ENCODE measurements around the gene CACNA1I. TPM values are rescaled to one million over a fixed set of nuclear protein-coding genes. Genes with fewer than 3 reads are reported as not detected.

CACNA1I gene
- total and polyA plus RNA-seq, 4 donors = 0.16 to 0.33 TPM; not detected in 2

DNA sequence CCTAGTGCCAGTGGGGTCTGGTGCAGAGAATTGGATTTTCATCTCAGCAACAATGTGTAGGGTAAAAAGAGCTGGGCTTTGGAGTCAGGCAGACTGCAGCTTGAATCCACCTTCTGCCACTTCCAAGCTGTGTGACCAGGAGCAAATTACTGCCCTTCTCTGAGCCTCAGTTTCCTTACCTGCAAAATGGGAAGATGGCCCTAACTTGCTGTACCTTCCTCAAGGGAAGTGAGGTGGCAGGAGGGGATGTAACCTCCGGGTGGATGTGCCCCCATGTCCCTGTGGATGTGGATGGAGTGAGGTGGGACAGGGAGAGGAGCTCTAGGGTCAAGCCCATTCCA lies 90.9 kb downstream of the CACNA1I start:
- no peaks in the 10 kb centered on the region for H3K9me3 ChIP-seq (ENCODE audit: control insufficient read depth, low read length)
- H3K36me3 ChIP-seq (ENCODE audit: control insufficient read depth in 1 of 2, insufficient read depth in 2 of 2, low read length in 1 of 2) = no peaks in the 10 kb centered on the region
- 43 to 47% methylated on average over 1 of the region's 1 CpG for WGBS, 2 donors
- H3K4me3 ChIP-seq (ENCODE audit: low read length in 2 of 2) = no peak overlapping the region
- intact Hi-C loops (cut with DNase I) = no loop called here
- ATAC-seq (ENCODE audit: low FRiP score) (no peak), DNase-seq (no peak)
- H3K27me3 ChIP-seq (ENCODE audit: control insufficient read depth in 1 of 2, insufficient read depth in 2 of 2, low read length in 1 of 2) = no peaks in the 10 kb centered on the region
- no peaks in the 10 kb centered on the region for H3K4me1 ChIP-seq (ENCODE audit: control insufficient read depth in 1 of 2, insufficient read depth in 2 of 2, low read length in 2 of 2)
- H3K27ac ChIP-seq (ENCODE audit: low read depth in 1 of 2, low read length in 2 of 2) = no peak overlapping the region

DNA sequence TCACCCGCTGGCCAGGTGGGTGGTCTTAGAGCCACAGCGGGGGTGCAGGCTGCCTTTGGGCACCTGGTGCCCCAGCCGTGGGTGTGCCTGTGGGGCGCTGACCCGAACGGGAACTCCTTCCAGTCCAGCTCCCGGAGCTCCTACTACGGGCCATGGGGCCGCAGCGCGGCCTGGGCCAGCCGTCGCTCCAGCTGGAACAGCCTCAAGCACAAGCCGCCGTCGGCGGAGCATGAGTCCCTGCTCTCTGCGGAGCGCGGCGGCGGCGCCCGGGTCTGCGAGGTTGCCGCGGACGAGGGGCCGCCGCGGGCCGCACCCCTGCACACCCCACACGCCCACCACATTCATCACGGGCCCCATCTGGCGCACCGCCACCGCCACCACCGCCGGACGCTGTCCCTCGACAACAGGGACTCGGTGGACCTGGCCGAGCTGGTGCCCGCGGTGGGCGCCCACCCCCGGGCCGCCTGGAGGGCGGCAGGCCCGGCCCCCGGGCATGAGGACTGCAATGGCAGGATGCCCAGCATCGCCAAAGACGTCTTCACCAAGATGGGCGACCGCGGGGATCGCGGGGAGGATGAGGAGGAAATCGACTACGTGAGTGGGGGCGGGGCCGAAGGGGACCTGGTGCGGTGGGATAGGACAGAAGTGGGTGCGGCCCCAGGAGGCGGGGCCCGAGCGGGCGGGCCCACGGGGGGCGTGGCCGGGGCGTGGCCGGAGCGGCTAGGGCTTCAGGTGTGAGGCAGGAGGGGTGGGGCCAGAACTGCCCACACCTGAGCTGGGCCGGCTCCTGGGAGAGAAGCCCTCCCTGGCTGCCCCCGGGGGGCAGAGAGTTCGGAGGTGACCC lies 91.5 kb downstream of the CACNA1I start:
- Histone ChIP-seq H3K36me3 (ENCODE audit: control insufficient read depth in 1 of 2, insufficient read depth in 2 of 2, low read length in 1 of 2) (no peaks in the 10 kb centered on the region), H3K27me3 (ENCODE audit: control insufficient read depth in 1 of 2, insufficient read depth in 2 of 2, low read length in 1 of 2) (no peaks in the 10 kb centered on the region), H3K27ac (ENCODE audit: low read depth in 1 of 2, low read length in 2 of 2) (no peak overlapping the region), H3K4me3 (ENCODE audit: low read length in 2 of 2) (no peak overlapping the region), H3K4me1 (ENCODE audit: control insufficient read depth in 1 of 2, insufficient read depth in 2 of 2, low read length in 2 of 2) (no peaks in the 10 kb centered on the region), H3K9me3 (ENCODE audit: control insufficient read depth, low read length) (no peaks in the 10 kb centered on the region)
- DNase-seq (no peak), ATAC-seq (ENCODE audit: low FRiP score) (no peak)
- WGBS, 2 donors = 2 to 4% methylated on average over 52 to 77 of the region's 77 CpGs
- intact Hi-C loops (cut with DNase I) = no loop called here

DNA sequence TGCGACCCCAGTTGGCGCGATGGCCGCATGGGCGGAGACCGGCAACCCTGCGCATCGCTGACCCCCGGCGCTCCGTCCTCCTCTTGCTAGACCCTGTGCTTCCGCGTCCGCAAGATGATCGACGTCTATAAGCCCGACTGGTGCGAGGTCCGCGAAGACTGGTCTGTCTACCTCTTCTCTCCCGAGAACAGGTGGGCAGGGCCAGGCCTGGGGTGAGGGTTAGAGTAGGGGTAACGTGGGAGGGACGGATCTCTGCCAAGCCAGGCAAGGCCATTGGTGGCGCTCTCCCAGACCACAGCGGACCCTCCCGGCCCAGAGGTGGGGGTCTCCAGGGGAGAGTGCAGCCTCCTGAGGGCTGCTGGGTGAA lies 92.1 kb downstream of the CACNA1I start:
- no peak overlapping the region for H3K27ac ChIP-seq (ENCODE audit: low read depth in 1 of 2, low read length in 2 of 2)
- intact Hi-C loops (cut with DNase I) = no loop called here
- WGBS, 2 donors = 12 to 14% methylated on average over 24 to 26 of the region's 26 CpGs

DNA sequence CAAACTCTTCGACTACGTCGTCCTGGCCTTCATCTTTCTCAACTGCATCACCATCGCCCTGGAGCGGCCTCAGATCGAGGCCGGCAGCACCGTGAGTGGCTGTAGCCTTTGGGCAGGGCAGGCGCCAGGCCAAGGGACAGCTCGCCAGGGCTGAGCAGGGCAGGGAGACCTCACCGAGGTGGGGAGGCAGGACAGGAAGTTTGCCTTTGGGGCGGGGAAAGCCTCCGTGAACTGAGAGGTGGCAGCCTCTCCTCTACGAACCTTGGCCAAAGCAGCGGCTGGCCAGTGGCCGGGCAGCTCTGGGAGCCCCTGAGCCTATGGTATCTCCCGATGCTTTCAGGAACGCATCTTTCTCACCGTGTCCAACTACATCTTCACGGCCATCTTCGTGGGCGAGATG lies 93.2 kb downstream of the CACNA1I start:
- ATAC-seq (ENCODE audit: low FRiP score) = no peak
- Histone ChIP-seq H3K4me1 (ENCODE audit: control insufficient read depth in 1 of 2, insufficient read depth in 2 of 2, low read length in 2 of 2) (no peaks in the 10 kb centered on the region), H3K9me3 (ENCODE audit: control insufficient read depth, low read length) (peaks cover 4% of the 10 kb centered on the region), H3K27me3 (ENCODE audit: control insufficient read depth in 1 of 2, insufficient read depth in 2 of 2, low read length in 1 of 2) (no peaks in the 10 kb centered on the region), H3K36me3 (ENCODE audit: control insufficient read depth in 1 of 2, insufficient read depth in 2 of 2, low read length in 1 of 2) (no peaks in the 10 kb centered on the region), H3K27ac (ENCODE audit: low read depth in 1 of 2, low read length in 2 of 2) (no peak overlapping the region), H3K4me3 (ENCODE audit: low read length in 2 of 2) (no peak overlapping the region)
- WGBS, 2 donors = 38 to 42% methylated on average over 22 of the region's 22 CpGs
- no peak for DNase-seq
- intact Hi-C loops (cut with DNase I) = no loop called here

More for the DNA sequence above, 92.1 kb downstream of the CACNA1I start:
- no peak for DNase-seq
- no peak for ATAC-seq (ENCODE audit: low FRiP score)
- Histone ChIP-seq H3K4me1 (ENCODE audit: control insufficient read depth in 1 of 2, insufficient read depth in 2 of 2, low read length in 2 of 2) (no peaks in the 10 kb centered on the region), H3K36me3 (ENCODE audit: control insufficient read depth in 1 of 2, insufficient read depth in 2 of 2, low read length in 1 of 2) (no peaks in the 10 kb centered on the region), H3K4me3 (ENCODE audit: low read length in 2 of 2) (no peak overlapping the region), H3K27me3 (ENCODE audit: control insufficient read depth in 1 of 2, insufficient read depth in 2 of 2, low read length in 1 of 2) (no peaks in the 10 kb centered on the region), H3K9me3 (ENCODE audit: control insufficient read depth, low read length) (no peaks in the 10 kb centered on the region)

DNA sequence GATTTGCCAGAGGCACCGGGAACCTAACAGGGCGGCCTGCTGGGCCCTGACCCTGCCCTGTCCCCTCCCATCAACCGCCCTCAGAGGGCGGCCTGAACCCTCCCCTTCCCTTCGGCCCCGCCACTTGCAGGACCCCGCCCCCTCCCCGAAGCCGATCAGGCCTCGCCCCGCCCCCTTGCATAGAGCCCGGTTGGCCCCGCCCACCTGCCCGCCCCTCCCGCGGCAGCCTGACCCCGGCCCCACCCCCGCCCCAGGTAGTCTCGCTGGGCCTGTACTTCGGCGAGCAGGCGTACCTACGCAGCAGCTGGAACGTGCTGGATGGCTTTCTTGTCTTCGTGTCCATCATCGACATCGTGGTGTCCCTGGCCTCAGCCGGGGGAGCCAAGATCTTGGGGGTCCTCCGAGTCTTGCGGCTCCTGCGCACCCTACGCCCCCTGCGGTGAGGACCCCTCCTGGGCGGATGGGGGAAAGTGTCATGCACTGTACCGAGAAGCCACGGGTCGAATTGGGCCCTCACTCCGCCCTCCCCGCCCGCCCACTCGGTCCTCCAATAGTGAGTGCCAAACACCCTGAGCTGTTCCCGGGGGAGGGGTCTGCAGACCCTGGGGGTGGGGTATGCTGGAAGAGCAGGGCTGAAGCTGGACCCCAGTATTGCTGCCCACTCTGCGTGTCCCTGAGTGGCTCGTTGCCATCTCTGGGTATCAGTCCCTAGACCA lies 94.1 kb downstream of the CACNA1I start:
- ATAC-seq (ENCODE audit: low FRiP score) (no peak), DNase-seq (no peak)
- Histone ChIP-seq H3K4me1 (ENCODE audit: control insufficient read depth in 1 of 2, insufficient read depth in 2 of 2, low read length in 2 of 2) (no peaks in the 10 kb centered on the region), H3K36me3 (ENCODE audit: control insufficient read depth in 1 of 2, insufficient read depth in 2 of 2, low read length in 1 of 2) (no peaks in the 10 kb centered on the region), H3K27ac (ENCODE audit: low read depth in 1 of 2, low read length in 2 of 2) (no peak overlapping the region), H3K4me3 (ENCODE audit: low read length in 2 of 2) (no peak overlapping the region), H3K27me3 (ENCODE audit: control insufficient read depth in 1 of 2, insufficient read depth in 2 of 2, low read length in 1 of 2) (no peaks in the 10 kb centered on the region), H3K9me3 (ENCODE audit: control insufficient read depth, low read length) (peaks cover 4% of the 10 kb centered on the region)
- WGBS, 2 donors = 5 to 6% methylated on average over 42 to 44 of the region's 44 CpGs
- intact Hi-C loops (cut with DNase I) = no loop called here

DNA sequence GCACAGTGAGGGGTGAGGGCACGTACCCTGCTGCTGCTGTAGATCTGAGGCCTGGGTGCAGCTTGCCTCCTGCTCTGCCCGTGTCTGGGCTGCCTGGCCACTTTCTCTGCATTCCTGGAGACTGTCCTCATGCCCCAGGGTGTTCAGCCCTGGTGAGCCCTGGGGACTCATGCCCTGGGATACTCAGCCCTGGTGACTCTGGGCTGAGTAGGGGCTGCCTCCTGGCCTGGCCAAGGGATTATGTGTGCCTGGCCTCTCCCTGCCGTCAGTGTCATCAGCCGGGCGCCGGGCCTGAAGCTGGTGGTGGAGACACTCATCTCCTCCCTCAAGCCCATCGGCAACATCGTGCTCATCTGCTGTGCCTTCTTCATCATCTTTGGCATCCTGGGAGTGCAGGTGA lies 94.7 kb downstream of the CACNA1I start:
- peaks cover 4% of the 10 kb centered on the region for H3K9me3 ChIP-seq (ENCODE audit: control insufficient read depth, low read length)
- DNase-seq (no peak), ATAC-seq (ENCODE audit: low FRiP score) (no peak)
- H3K36me3 ChIP-seq (ENCODE audit: control insufficient read depth in 1 of 2, insufficient read depth in 2 of 2, low read length in 1 of 2) = no peaks in the 10 kb centered on the region
- no peak overlapping the region for H3K4me3 ChIP-seq (ENCODE audit: low read length in 2 of 2)
- 44 to 52% methylated on average over 8 of the region's 8 CpGs for WGBS, 2 donors
- H3K4me1 ChIP-seq (ENCODE audit: control insufficient read depth in 1 of 2, insufficient read depth in 2 of 2, low read length in 2 of 2) = no peaks in the 10 kb centered on the region
- intact Hi-C loops (cut with DNase I) = no loop called here
- no peak overlapping the region for H3K27ac ChIP-seq (ENCODE audit: low read depth in 1 of 2, low read length in 2 of 2)
- H3K27me3 ChIP-seq (ENCODE audit: control insufficient read depth in 1 of 2, insufficient read depth in 2 of 2, low read length in 1 of 2) = no peaks in the 10 kb centered on the region

DNA sequence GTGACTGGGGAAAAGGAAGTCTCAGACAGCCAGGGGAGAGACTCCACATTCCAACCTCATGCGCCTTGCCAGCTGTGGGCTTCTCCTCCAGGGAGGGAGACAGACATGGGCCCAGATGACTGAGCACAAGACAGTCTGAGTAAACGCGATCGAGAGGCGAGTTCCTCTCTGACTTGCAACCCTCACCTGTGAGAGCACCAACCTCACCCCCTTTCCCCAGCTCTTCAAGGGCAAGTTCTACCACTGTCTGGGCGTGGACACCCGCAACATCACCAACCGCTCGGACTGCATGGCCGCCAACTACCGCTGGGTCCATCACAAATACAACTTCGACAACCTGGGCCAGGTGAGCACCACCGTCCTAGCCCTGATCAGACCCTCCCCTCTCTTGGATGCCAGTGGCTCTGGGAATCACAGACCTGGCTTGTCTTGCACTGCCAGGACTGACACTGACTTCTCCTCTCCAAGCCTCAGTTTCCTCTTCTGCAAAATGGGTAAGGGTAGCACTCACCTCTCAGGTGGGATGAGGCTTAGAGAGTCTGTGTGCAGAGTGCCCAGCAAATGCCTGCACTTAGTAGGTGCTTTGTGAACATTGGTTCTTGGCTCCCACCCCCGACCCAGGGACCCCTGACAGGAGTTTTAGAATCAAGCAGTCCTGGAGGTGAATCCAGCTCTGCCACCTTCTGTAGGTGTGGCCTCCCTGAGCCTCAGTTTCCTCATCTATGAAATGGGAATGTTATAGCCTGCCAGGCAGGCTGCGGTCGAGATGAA lies 95.3 kb downstream of the CACNA1I start:
- H3K27ac ChIP-seq (ENCODE audit: low read depth in 1 of 2, low read length in 2 of 2) = no peak overlapping the region
- no peak for DNase-seq
- 82 to 86% methylated on average over 16 of the region's 16 CpGs for WGBS, 2 donors
- peaks cover 5% of the 10 kb centered on the region for H3K9me3 ChIP-seq (ENCODE audit: control insufficient read depth, low read length)
- H3K4me1 ChIP-seq (ENCODE audit: control insufficient read depth in 1 of 2, insufficient read depth in 2 of 2, low read length in 2 of 2) = no peaks in the 10 kb centered on the region
- no peaks in the 10 kb centered on the region for H3K36me3 ChIP-seq (ENCODE audit: control insufficient read depth in 1 of 2, insufficient read depth in 2 of 2, low read length in 1 of 2)
- intact Hi-C loops (cut with DNase I) = no loop called here
- no peak overlapping the region for H3K4me3 ChIP-seq (ENCODE audit: low read length in 2 of 2)
- ATAC-seq (ENCODE audit: low FRiP score) = no peak
- H3K27me3 ChIP-seq (ENCODE audit: control insufficient read depth in 1 of 2, insufficient read depth in 2 of 2, low read length in 1 of 2) = no peaks in the 10 kb centered on the region

DNA sequence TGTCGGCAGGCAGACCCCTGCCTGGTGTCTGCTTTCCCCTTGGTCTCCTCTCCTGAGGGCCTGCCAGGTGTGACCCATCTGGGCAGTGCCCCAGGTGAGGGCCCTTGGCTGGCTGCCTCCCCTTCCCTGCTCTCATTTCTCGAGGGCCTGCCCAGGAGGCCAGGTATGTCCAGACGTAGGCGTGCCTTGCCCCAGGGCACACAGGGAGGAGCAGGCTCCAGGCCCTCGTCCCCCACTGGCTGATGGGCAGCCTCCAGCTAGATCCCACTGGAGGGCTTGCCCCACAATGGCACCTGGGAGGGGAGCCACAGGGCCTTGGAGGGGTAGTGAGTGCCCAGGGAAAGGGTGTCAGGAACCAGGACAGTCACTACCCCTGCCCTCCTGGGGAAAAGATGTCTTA lies 95.9 kb downstream of the CACNA1I start:
- intact Hi-C loops (cut with DNase I) = no loop called here
- 74 to 82% methylated on average over 5 of the region's 5 CpGs for WGBS, 2 donors
- H3K4me1 ChIP-seq (ENCODE audit: control insufficient read depth in 1 of 2, insufficient read depth in 2 of 2, low read length in 2 of 2) = no peaks in the 10 kb centered on the region
- H3K9me3 ChIP-seq (ENCODE audit: control insufficient read depth, low read length) = peaks cover 7% of the 10 kb centered on the region
- H3K4me3 ChIP-seq (ENCODE audit: low read length in 2 of 2) = no peak overlapping the region
- no peak for DNase-seq
- H3K36me3 ChIP-seq (ENCODE audit: control insufficient read depth in 1 of 2, insufficient read depth in 2 of 2, low read length in 1 of 2) = no peaks in the 10 kb centered on the region
- no peak for ATAC-seq (ENCODE audit: low FRiP score)
- H3K27me3 ChIP-seq (ENCODE audit: control insufficient read depth in 1 of 2, insufficient read depth in 2 of 2, low read length in 1 of 2) = no peaks in the 10 kb centered on the region
- no peak overlapping the region for H3K27ac ChIP-seq (ENCODE audit: low read depth in 1 of 2, low read length in 2 of 2)
